Skeletal muscle satellite cell (primary cell): ENCODE data around the gene TSSK1B. TPM values are rescaled to one million over a fixed set of nuclear protein-coding genes. Genes with fewer than 3 reads are reported as not detected.
"Not testable (repeated sequence)": the region's sequence is repeated elsewhere in the genome, so short reads cannot be mapped to it uniquely, and the experiment has no call there.

Source experiments
- H3K27me3 ChIP-seq: 2 replicates; pipeline ENCODE4 v1.7.0; 2013; ENCODE audit warnings: low read length; ENCODE audit not compliant: control insufficient read depth, insufficient read depth
- H3K36me3 ChIP-seq: 2 replicates; pipeline ENCODE4 v1.7.0; 2013; ENCODE audit warnings: mild to moderate bottlenecking, control low read depth, low read length; ENCODE audit not compliant: insufficient read depth
- H3K4me1 ChIP-seq: 2 replicates; pipeline ENCODE4 v1.7.0; 2013; ENCODE audit warnings: low read length; ENCODE audit not compliant: control insufficient read depth, insufficient read depth
- H3K4me2 ChIP-seq: 2 replicates; pipeline ENCODE4 v1.7.0; 2013; ENCODE audit warnings: mild to moderate bottlenecking, low read length
- H3K4me3 ChIP-seq: 2 replicates; pipeline ENCODE4 v1.7.0; 2013; ENCODE audit warnings: low read length
- H3K9ac ChIP-seq: 2 replicates; pipeline ENCODE4 v1.7.0; 2013; ENCODE audit warnings: mild to moderate bottlenecking, low read depth, low read length, moderate library complexity
- H3K9me3 ChIP-seq: replicated peaks from 2 replicates; pipeline ENCODE4 v1.7.0; 2013; ENCODE audit warnings: mild to moderate bottlenecking, control low read depth, low read length
- total RNA-seq: library from RNA; depleted of rRNA; stranded (reverse); fragments of >200 nt; gene quantifications from 2 replicates; pipeline ENCODE4 v1.2.3, GENCODE V29; 2012; rRNA removed

The TSSK1B gene, protein sequence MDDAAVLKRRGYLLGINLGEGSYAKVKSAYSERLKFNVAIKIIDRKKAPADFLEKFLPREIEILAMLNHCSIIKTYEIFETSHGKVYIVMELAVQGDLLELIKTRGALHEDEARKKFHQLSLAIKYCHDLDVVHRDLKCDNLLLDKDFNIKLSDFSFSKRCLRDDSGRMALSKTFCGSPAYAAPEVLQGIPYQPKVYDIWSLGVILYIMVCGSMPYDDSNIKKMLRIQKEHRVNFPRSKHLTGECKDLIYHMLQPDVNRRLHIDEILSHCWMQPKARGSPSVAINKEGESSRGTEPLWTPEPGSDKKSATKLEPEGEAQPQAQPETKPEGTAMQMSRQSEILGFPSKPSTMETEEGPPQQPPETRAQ
- total RNA-seq, result 0.22 and 0.25 TPM in 2 replicates

DNA sequence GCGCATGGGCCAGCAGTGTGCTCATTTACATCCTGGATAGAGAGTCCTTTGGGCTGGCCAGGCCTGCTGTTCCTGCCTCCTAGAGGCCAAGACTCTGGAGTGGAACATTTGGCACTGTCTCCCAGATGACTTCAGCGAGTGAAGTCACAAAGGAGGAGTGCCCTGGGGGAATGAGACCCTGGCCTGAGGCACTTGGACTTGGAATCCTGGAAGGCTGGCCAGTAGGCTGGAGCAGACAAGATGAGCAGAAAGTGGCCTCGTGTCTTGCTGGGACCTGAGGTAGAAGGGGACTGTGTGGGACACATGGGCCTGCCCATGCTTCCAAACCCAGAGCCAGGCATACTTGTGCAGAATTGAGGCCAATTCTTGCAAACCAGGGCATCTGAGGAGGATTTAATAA, at the start of gene TSSK1B:
TSS of gene TSSK1B (minus strand) at position 101 of the 400 bp plus-strand sequence. CDS start 150 bp downstream, outside the sequence.
- H3K4me2 ChIP-seq, result no peak within 1 kb of the TSS
- peaks cover 4% of the 10 kb centered on the region for H3K36me3 ChIP-seq
- no peaks in the 10 kb centered on the region for H3K4me1 ChIP-seq
- H3K4me3 ChIP-seq, result no peak within 1 kb of the TSS
- H3K9ac ChIP-seq, result no peak within 1 kb of the TSS
- H3K9me3 ChIP-seq, result no peaks in the 10 kb centered on the region
- no peaks in the 10 kb centered on the region for H3K27me3 ChIP-seq

DNA sequence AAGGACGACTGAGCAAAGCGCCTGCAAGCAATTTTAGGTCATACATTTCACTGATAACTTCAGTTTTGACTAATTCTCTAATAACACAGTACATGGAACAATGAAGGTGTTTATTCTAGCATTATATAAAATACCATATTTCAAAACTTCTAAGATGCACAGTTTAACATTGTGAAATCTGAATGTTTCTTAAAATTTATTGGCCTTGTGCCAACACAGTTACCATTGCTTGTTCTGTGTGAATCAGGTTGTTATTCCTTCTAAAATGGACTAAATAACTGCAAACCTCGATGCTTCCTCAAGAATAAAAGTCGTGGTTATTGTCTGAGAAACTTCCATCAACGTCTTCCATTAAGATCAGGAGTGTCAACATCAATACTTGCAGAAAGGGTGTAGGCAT, 45.5 kb upstream of the TSSK1B start:
- H3K4me3 ChIP-seq, result no peak overlapping the region
- H3K4me1 ChIP-seq, result no peaks in the 10 kb centered on the region
- H3K9ac ChIP-seq, result no peak overlapping the region
- H3K36me3 ChIP-seq, result no peaks in the 10 kb centered on the region
- H3K4me2 ChIP-seq, result no peak overlapping the region
- H3K9me3 ChIP-seq, result no peaks in the 10 kb centered on the region
- H3K27me3 ChIP-seq, result no peaks in the 10 kb centered on the region

DNA sequence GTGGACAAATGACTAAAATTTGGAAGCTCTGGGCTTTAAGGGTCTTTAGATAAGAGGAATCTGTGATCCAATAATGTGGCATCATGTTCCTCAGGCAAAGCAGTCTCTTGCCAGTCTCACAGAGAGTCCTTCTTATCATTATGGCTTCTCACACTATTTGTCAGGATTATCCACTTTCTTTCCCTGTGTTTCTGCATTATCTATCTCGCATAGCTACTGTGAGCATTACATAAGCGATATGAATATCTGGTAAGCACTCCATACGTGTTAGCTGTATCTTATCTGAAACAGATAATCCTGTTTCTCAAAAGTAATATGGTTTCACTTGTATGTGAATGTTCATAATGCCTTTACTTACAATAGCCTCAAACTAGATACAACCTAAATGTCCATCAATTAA, 43.9 kb upstream of the TSSK1B start:
- H3K4me3 ChIP-seq, result no peak overlapping the region
- no peak overlapping the region for H3K9ac ChIP-seq
- H3K27me3 ChIP-seq, result no peaks in the 10 kb centered on the region

DNA sequence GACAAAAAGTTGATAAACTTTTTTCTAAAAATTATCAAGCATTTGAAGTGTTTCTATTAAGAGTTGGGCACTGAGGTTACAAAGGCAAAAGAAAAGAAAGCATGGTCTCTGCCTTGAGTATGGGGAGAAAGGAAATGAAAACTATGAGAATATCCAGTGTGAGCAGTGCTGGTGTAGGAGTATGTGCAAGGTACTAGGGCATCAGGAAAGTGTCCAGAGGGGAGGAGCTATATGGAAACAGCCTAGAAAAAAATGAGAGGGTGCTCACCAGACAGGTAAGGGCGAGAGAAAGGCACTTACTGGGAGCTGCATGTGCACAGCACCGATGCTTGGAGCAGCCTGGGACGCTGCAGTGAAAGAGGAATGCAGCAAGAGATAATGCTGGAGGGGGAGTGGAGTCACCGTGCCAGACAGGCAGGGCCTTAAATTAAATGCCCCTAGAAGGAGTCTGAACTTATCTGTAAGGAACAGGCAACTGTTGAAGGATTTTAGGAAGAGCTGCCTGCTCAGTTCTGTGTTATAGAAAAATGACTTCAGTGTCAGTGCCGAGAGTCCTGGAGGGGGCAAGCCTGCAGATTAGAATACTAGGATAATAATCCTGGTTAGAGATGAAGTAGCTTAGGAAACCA, 39.4 kb upstream of the TSSK1B start:
- H3K4me2 ChIP-seq, result no peak overlapping the region
- H3K4me1 ChIP-seq, result no peaks in the 10 kb centered on the region
- H3K4me3 ChIP-seq, result no peak overlapping the region
- H3K9ac ChIP-seq, result no peak overlapping the region
- no peaks in the 10 kb centered on the region for H3K27me3 ChIP-seq
- no peaks in the 10 kb centered on the region for H3K36me3 ChIP-seq
- no peaks in the 10 kb centered on the region for H3K9me3 ChIP-seq

More for the DNA sequence above, 43.9 kb upstream of the TSSK1B start:
- no peaks in the 10 kb centered on the region for H3K36me3 ChIP-seq
- no peaks in the 10 kb centered on the region for H3K9me3 ChIP-seq
- H3K4me1 ChIP-seq, result no peaks in the 10 kb centered on the region
- H3K4me2 ChIP-seq, result no peak overlapping the region

DNA sequence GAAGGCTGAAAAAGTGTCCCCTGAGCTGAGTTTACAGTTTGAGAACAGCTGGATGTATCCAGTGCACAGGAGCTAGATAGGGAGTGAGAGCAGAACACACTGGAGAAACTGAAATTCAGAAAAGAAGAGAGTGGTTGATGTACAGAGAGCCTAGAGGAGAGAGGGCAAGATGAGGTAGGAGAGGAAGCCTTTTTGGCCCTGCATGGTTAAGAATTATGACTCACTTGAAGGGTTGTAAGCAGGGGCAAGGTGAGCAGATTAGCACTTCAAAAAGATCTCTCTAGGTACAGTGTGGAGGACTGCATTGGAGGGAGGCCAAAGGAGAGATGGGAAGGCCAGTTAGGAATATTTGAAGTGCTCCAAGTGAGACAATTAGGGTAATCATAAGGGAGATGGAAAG, 28.2 kb upstream of the TSSK1B start:
- Histone ChIP-seq H3K27me3 (no peaks in the 10 kb centered on the region), H3K9ac (no peak overlapping the region), H3K4me1 (no peaks in the 10 kb centered on the region), H3K36me3 (no peaks in the 10 kb centered on the region), H3K9me3 (no peaks in the 10 kb centered on the region), H3K4me2 (no peak overlapping the region), H3K4me3 (no peak overlapping the region)

DNA sequence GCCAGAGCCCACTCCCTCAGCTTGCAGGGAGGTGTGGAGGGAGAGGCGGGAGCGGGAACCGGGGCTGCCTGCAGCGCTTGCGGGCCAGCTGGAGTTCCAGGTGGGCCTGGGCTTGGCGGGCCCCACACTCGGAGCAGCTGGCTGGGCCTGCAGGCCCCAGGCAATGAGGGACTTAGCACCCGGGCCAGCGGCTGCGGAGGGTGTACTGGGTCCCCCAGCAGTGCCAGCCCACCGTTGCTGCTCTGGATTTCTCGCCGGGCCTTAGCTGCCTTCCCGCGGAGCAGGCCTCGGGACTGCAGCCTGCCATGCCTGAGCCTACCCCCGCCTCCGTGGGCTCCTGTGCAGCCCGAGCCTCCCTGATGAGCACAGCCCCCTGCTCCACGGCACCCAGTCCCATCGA, 22.3 kb upstream of the TSSK1B start:
- not testable (repeated sequence) for H3K4me1 ChIP-seq, H3K9me3 ChIP-seq, H3K9ac ChIP-seq, H3K36me3 ChIP-seq, H3K4me2 ChIP-seq, H3K4me3 ChIP-seq, H3K27me3 ChIP-seq

DNA sequence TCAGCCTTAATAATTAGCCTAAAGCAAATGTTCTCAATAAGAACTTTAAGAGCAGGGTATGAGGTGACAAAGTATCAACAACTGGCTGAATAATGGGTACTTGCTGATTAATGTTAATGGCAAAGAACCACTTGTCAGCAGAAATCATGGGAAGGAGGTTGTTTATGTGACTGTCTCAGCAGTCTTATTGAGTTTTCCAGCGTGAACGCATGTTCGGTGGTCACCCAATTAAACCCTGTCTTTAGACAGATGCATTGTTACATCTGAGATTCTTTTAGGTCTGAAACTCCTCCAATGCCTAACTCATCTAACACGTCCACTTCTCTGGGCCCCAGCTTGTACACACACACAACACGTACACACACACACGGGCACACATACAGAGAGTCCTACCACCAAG, 18.2 kb upstream of the TSSK1B start:
- H3K9me3 ChIP-seq, result no peaks in the 10 kb centered on the region
- no peak overlapping the region for H3K4me3 ChIP-seq
- H3K27me3 ChIP-seq, result no peaks in the 10 kb centered on the region

DNA sequence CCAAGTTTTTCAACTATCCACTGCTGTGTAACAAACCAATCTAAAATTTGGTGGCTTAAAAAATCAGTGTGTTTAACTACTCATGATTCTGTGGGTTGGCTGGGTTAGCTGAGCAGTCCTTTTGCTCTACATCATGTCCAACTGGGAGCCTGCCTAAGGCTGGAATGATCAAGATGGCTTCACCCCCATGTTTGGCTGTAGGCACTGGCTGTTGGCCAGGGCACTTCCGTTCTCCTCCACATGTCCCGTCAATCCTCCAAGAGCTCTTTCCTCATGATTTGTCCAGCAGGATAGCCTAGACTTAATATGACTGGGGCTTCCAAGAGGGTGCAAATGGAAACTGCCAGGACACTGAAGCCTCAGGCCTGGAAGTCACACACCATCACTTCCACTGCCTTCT, 17.0 kb upstream of the TSSK1B start:
- Histone ChIP-seq H3K36me3 (no peaks in the 10 kb centered on the region), H3K9me3 (no peaks in the 10 kb centered on the region)

More for the DNA sequence above, 18.2 kb upstream of the TSSK1B start:
- no peaks in the 10 kb centered on the region for H3K36me3 ChIP-seq
- no peak overlapping the region for H3K9ac ChIP-seq
- no peak overlapping the region for H3K4me2 ChIP-seq
- H3K4me1 ChIP-seq, result no peaks in the 10 kb centered on the region

DNA sequence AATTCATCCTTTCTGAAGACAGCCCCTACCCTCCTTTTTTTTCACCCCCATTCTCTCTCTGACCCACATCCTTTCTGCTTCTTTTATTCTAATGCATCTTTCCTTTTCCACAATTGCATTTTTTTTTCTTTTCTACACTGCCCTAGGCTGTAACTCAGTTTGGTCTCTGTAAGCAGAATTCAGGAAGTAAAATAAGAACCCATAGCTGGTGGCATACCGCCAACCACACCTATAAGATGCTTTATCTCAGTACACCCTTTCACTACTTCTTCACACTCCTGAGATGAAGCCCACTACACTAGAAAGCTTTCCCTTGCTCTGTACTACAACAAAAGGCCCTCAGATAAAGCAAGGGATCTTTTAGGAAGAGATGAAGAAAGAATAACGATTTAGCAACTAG, 16.1 kb upstream of the TSSK1B start:
- Histone ChIP-seq H3K4me1 (no peaks in the 10 kb centered on the region), H3K9ac (no peak overlapping the region), H3K27me3 (no peaks in the 10 kb centered on the region), H3K4me2 (no peak overlapping the region), H3K4me3 (no peak overlapping the region), H3K36me3 (no peaks in the 10 kb centered on the region), H3K9me3 (no peaks in the 10 kb centered on the region)

More for the DNA sequence above, 17.0 kb upstream of the TSSK1B start:
- Histone ChIP-seq H3K4me2 (no peak overlapping the region), H3K4me1 (no peaks in the 10 kb centered on the region), H3K4me3 (no peak overlapping the region), H3K27me3 (no peaks in the 10 kb centered on the region), H3K9ac (no peak overlapping the region)

DNA sequence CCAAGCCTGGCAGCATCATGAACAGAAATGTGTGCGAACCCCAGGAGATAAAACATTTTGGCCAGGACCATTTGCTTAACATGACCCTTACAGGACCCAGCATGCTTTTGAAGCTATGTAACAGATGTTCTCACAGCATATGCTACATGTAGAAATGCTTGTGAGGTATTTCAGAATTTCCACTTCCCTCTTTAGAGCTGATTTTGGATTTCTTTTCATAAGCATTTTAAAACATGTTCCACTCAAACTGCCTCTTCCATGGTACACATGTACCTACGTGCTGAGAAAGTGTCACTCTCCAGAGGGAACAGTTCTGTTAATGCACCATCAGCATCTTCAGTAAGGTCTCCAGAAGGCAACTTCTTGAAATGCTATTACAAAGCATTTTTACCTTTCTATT, 15.7 kb upstream of the TSSK1B start:
- H3K9me3 ChIP-seq, result no peaks in the 10 kb centered on the region
- no peaks in the 10 kb centered on the region for H3K4me1 ChIP-seq
- H3K27me3 ChIP-seq, result no peaks in the 10 kb centered on the region
- H3K36me3 ChIP-seq, result no peaks in the 10 kb centered on the region
- no peak overlapping the region for H3K4me2 ChIP-seq
- H3K4me3 ChIP-seq, result no peak overlapping the region
- no peak overlapping the region for H3K9ac ChIP-seq

DNA sequence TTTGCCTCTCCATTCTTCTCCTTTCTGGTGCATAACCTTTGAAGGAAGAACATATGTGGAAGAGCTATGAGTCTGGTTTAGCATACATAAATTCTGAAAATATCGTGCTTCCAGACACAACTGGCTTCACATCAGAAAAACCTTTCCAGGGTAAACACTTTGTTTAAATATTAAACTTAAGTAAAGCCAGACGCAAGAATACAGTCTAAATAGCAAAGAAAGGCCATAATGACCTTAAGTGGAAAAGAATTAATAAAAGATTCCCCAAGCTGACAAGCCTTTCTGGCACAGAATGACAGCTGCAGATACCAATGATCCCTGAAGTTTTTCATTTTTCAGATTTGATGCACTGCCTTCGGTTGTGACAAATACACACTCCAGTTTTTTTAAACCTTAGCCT, 13.5 kb upstream of the TSSK1B start:
- no peak overlapping the region for H3K4me2 ChIP-seq
- H3K9me3 ChIP-seq, result no peaks in the 10 kb centered on the region
- no peaks in the 10 kb centered on the region for H3K4me1 ChIP-seq
- no peak overlapping the region for H3K4me3 ChIP-seq
- no peaks in the 10 kb centered on the region for H3K36me3 ChIP-seq
- no peaks in the 10 kb centered on the region for H3K27me3 ChIP-seq
- H3K9ac ChIP-seq, result no peak overlapping the region
